ENCODE data around the gene FOXK2. TPM values are rescaled to one million over a fixed set of nuclear protein-coding genes. Genes with fewer than 3 reads are reported as not detected.
A peak's percentile ranks its signal among the peaks of the same experiment; 100 is the strongest.

FOXK2 gene
- total RNA-seq, 1 experiment from 2014 or later, result 57.7 TPM

DNA sequence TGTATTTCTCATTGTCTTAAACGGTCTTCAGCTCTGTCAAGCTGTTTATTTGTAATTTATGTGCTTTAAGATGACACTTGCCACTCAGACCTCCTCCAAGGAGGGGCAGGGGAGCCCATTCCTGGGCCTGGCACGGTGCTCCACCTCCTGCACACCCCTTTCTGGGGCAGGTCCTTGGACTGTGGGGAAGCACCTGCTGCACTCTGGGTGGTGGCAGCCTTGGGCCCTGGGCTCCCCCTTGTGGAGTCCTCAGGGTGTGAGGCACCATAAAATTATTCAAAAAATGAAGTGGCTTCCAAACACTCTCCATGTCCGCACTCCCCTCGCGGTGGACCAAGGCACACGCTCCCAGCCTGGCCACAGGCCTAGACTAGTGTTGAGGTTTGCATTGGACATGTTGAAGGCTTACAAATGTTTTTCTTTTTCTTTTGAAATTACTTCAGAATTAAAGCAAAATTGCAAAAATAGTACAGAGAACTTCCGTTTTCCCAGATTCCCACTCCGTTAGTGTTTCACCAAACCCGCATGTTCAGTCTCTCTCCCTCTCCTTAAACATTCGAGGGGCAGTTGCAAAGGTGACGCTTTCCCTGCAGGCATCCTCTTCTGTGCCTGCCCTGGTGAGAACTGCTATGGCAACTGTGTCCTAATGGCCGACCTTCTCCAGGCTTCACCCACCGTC lies 32.4 kb downstream of the FOXK2 start:
- Mint-ChIP-seq H3K4me1 (peaks cover 31% of the 10 kb centered on the region), H3K9me3 (0 out of 2 replicates have a peak, but pooled peaks cover 4% of the 10 kb centered on the region), H3K4me3 (no peak overlapping the region), H3K27me3 (ENCODE audit: low read depth) (no peaks in the 10 kb centered on the region), H3K36me3 (peaks cover 7% of the 10 kb centered on the region; the same call in 1 of the 2 replicates), H3K27ac (peak overlapping the region; percentile 93)
- POLR2A ChIA-PET, result no interaction called here
- peak; percentile 37 for DNase-seq (ENCODE audit: low spot score)
- CTCF ChIA-PET, result interaction anchor here (0.9 to 1.2 kb wide), 3 partner anchors 15 to 60 kb away, joined by 3 to 5 read pairs (median 3); partner anchors contain the start of gene FOXK2
- TF ChIP-seq, protein P1, sequence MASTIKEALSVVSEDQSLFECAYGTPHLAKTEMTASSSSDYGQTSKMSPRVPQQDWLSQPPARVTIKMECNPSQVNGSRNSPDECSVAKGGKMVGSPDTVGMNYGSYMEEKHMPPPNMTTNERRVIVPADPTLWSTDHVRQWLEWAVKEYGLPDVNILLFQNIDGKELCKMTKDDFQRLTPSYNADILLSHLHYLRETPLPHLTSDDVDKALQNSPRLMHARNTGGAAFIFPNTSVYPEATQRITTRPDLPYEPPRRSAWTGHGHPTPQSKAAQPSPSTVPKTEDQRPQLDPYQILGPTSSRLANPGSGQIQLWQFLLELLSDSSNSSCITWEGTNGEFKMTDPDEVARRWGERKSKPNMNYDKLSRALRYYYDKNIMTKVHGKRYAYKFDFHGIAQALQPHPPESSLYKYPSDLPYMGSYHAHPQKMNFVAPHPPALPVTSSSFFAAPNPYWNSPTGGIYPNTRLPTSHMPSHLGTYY (CRISPR knock-in tag; IDR thresholded peaks at IDR 0.05), result no peak
- TF ChIP-seq USF1 (CRISPR knock-in tag; IDR thresholded peaks at IDR 0.05) (no peak), FOXP4 (CRISPR knock-in tag; IDR thresholded peaks at IDR 0.05) (no peak), USF2 (CRISPR knock-in tag; IDR thresholded peaks at IDR 0.05) (no peak), CTCF (IDR thresholded peaks at IDR 0.05) (peak; percentile 32; the same call in 1 of the 2 replicates)
- TF ChIP-seq, protein P2, sequence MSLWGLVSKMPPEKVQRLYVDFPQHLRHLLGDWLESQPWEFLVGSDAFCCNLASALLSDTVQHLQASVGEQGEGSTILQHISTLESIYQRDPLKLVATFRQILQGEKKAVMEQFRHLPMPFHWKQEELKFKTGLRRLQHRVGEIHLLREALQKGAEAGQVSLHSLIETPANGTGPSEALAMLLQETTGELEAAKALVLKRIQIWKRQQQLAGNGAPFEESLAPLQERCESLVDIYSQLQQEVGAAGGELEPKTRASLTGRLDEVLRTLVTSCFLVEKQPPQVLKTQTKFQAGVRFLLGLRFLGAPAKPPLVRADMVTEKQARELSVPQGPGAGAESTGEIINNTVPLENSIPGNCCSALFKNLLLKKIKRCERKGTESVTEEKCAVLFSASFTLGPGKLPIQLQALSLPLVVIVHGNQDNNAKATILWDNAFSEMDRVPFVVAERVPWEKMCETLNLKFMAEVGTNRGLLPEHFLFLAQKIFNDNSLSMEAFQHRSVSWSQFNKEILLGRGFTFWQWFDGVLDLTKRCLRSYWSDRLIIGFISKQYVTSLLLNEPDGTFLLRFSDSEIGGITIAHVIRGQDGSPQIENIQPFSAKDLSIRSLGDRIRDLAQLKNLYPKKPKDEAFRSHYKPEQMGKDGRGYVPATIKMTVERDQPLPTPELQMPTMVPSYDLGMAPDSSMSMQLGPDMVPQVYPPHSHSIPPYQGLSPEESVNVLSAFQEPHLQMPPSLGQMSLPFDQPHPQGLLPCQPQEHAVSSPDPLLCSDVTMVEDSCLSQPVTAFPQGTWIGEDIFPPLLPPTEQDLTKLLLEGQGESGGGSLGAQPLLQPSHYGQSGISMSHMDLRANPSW (CRISPR knock-in tag; conservative IDR thresholded peaks at IDR 0.05; ENCODE audit: low read depth), result no peak
- ATAC-seq, result peak; percentile 76

- CTCF ChIA-PET, result interaction anchor here (1.7 to 3.6 kb wide), 8 partner anchors 8 to 59 kb away, joined by 6 to 46 read pairs (median 13); partner anchors contain the start of gene FOXK2
- peak overlapping the region; percentile 93 for H3K27ac Mint-ChIP-seq
Observed at GRCh38 chr17:82552580-82552979, 33.0 kb downstream of the FOXK2 start.

More at GRCh38 chr17:82552580-82552979, 33.0 kb downstream of the FOXK2 start:
- DNase-seq (ENCODE audit: low spot score), result no peak
- 0 out of 2 replicates have a peak, but pooled peaks cover 4% of the 10 kb centered on the region for H3K9me3 Mint-ChIP-seq
- peaks cover 7% of the 10 kb centered on the region; the same call in 1 of the 2 replicates for H3K36me3 Mint-ChIP-seq
- no peaks in the 10 kb centered on the region for H3K27me3 Mint-ChIP-seq (ENCODE audit: low read depth)
- POLR2A ChIA-PET, result no interaction called here
- TF ChIP-seq FOXP4 (CRISPR knock-in tag; IDR thresholded peaks at IDR 0.05), result no peak
- TF ChIP-seq TP53 (CRISPR knock-in tag; IDR thresholded peaks at IDR 0.05), result no peak
- TF ChIP-seq ZNF138 (CRISPR knock-in tag; conservative IDR thresholded peaks at IDR 0.05), result no peak
- TF ChIP-seq OVOL2 (CRISPR knock-in tag; IDR thresholded peaks at IDR 0.05; ENCODE audit: borderline replicate concordance), result no peak
- no peak for TF ChIP-seq E2F4 (CRISPR knock-in tag; IDR thresholded peaks at IDR 0.05; ENCODE audit: borderline replicate concordance, low read depth)
- no peak overlapping the region for H3K4me3 Mint-ChIP-seq
- peaks cover 31% of the 10 kb centered on the region for H3K4me1 Mint-ChIP-seq
- ATAC-seq, result no peak

Measured in WTC11 (cell line).